D721Med (cell line): Measurements from ENCODE around the gene CCDC8.
"Not testable (repeated sequence)": the region's sequence is repeated elsewhere in the genome, so short reads cannot be mapped to it uniquely, and the experiment has no call there.

Source experiments
- DNase-seq: peaks from one replicate; pipeline ENCODE4 v3.0.0; 2011; ENCODE audit warnings: low spot score; ENCODE audit not compliant: insufficient read length
- FAIRE-seq: peaks from 2 replicates; lab custom pipeline; 2011; peaks lifted over from hg19 to GRCh38; lab: Jason Lieb, UNC
- CTCF ChIP-seq: IDR thresholded peaks from 2 replicates; pipeline ENCODE4 v1.5.1; 2012; ENCODE audit warnings: mild to moderate bottlenecking, control low read depth; ENCODE audit not compliant: insufficient read depth; ENCODE audit errors: missing control alignments

Gene CCDC8

GRCh38 chr19:46380690-46381089, 32.7 kb downstream of the CCDC8 start:
- DNase-seq (no peak), FAIRE-seq (no peak)
- TF ChIP-seq CTCF: no peak

- no peak for TF ChIP-seq CTCF
- DNase-seq: no peak
- no peak for FAIRE-seq
Measured at GRCh38 chr19:46378268-46378667, 35.1 kb downstream of the CCDC8 start.

GRCh38 chr19:46376241-46377153, 36.9 kb downstream of the CCDC8 start:
- DNase-seq (no peak), FAIRE-seq (no peak)
- TF ChIP-seq CTCF: no peak

- FAIRE-seq, DNase-seq: not testable (repeated sequence)
Measured at GRCh38 chr19:46375476-46376067, 37.8 kb downstream of the CCDC8 start.

- DNase-seq: no peak
- FAIRE-seq: no peak
- TF ChIP-seq CTCF: no peak
Measured at GRCh38 chr19:46374536-46375475, 38.6 kb downstream of the CCDC8 start.

GRCh38 chr19:46373491-46374359, 39.6 kb downstream of the CCDC8 start:
- DNase-seq (no peak), FAIRE-seq (no peak)
- TF ChIP-seq CTCF: no peak
